GM12878 (cell line): ENCODE results near the gene LIN7B. TPM values are rescaled to one million over a fixed set of nuclear protein-coding genes. Genes with fewer than 3 reads are reported as not detected.

Experiments used
- ATAC-seq: fragments of 200-7000 bp; cut with Tn5 transposase; 3 replicates; pipeline ENCODE4 v1.9.1; 2020; ENCODE audit warnings: mild to moderate bottlenecking, moderate library complexity
- BruUV-seq: library from RNA; stranded (reverse); fragments of 400-500 nt; replicated peaks from 2 replicates; lab custom pipeline; 2021; lab: Mats Ljungman, UMichigan
- CTCF ChIA-PET: fragments of 300-600 bp; sonication (Branson Sonifier 250); formaldehyde crosslinking; extraction: SDS; loops from one replicate; lab custom pipeline; 2021; ENCODE audit warnings: inconsistent platforms; lab: Yijun Ruan, JAX
- POLR2A ChIA-PET: fragments of 350-600 bp; formaldehyde crosslinking; extraction: SDS; loops from one replicate; lab custom pipeline; 2021; ENCODE audit warnings: inconsistent platforms; lab: Charles Lee
- RAD21 ChIA-PET: fragments of 300-600 bp; sonication (Branson Sonifier 250); formaldehyde crosslinking; loops from one replicate; lab custom pipeline; 2023; ENCODE audit warnings: antibody characterized with exemption; ENCODE audit not compliant: unreplicated experiment; lab: Charles Lee
- SMC1A ChIA-PET: fragments of 300-600 bp; sonication (Branson Sonifier 250); formaldehyde crosslinking; loops from one replicate; lab custom pipeline; 2023; ENCODE audit not compliant: unreplicated experiment, uncharacterized antibody; lab: Charles Lee
- DNase-seq: peaks from one replicate; pipeline ENCODE4 v3.0.0-alpha.2; 2011; ENCODE audit warnings: low read depth, low spot score
- FAIRE-seq: peaks from 3 replicates; lab custom pipeline; 2011; peaks lifted over from hg19 to GRCh38; lab: Jason Lieb, UNC
- H2AFZ ChIP-seq: 2 replicates; pipeline ENCODE4 v1.6.0; 2011; ENCODE audit warnings: low read depth, low read length, control low read depth; ENCODE audit not compliant: control insufficient read depth
- H3K27ac ChIP-seq: 2 replicates; pipeline ENCODE4 v1.5.1; 2011; ENCODE audit warnings: control low read depth; ENCODE audit not compliant: control insufficient read depth, insufficient read depth
- H3K27me3 ChIP-seq, 2 experiments: replicated peaks in 1 of 2; 2 replicates each; pipeline versions ENCODE4 v1.6.0 to v1.6.1; 2011; ENCODE audit warnings: low read length in 1 of 2; ENCODE audit not compliant: control insufficient read depth in 2 of 2, insufficient read depth in 2 of 2
- H3K36me3 ChIP-seq, 2 experiments: 2 replicates each; pipeline ENCODE4 v1.5.1; 2011; ENCODE audit warnings: low read length in 1 of 2; ENCODE audit not compliant: control insufficient read depth in 2 of 2, insufficient read depth in 2 of 2
- H3K4me1 ChIP-seq: 2 replicates; pipeline ENCODE4 v1.6.1; 2011; ENCODE audit warnings: mild to moderate bottlenecking, low read length, moderate library complexity, mixed read lengths; ENCODE audit not compliant: control insufficient read depth, insufficient read depth
- H3K4me2 ChIP-seq: 2 replicates; pipeline ENCODE4 v1.6.0; 2011; ENCODE audit warnings: control low read depth; ENCODE audit not compliant: control insufficient read depth, insufficient read depth
- H3K4me3 ChIP-seq: fragments of 200-600 bp; sonication (generic); 2 replicates; pipeline ENCODE4 v1.5.1; 2016
- H3K79me2 ChIP-seq: 2 replicates; pipeline ENCODE4 v1.6.0; 2011; ENCODE audit warnings: low read length; ENCODE audit not compliant: control insufficient read depth, insufficient read depth
- H3K9ac ChIP-seq: 2 replicates; pipeline ENCODE4 v1.8.0; 2011; ENCODE audit warnings: low read length, control low read depth, mixed read lengths; ENCODE audit not compliant: control insufficient read depth, insufficient read depth
- H3K9me3 ChIP-seq: replicated peaks from 3 replicates; pipeline ENCODE4 v1.5.1; 2011; ENCODE audit warnings: mild to moderate bottlenecking, low read length; ENCODE audit not compliant: control insufficient read depth, insufficient read depth
- H4K20me1 ChIP-seq: 2 replicates; pipeline ENCODE4 v1.6.0; 2011; ENCODE audit not compliant: control insufficient read depth, insufficient read depth
- BHLHE40 ChIP-seq, 2 experiments: fragments of 450-650 bp in 1 of 2; IDR thresholded peaks; 2 replicates each; pipeline ENCODE4 v1.6.1; 2011 to 2017; ENCODE audit warnings: low read depth in 2 of 2, borderline replicate concordance in 1 of 2, improper control_type of control experiment in 1 of 2, low read length in 1 of 2, mild to moderate bottlenecking in 1 of 2
- CEBPB ChIP-seq, 2 experiments: fragments of 150-350 bp in 1 of 2; IDR thresholded peaks; 2 replicates each; pipeline ENCODE4 v1.6.1; 2012 to 2014; ENCODE audit warnings: low read depth in 2 of 2, low read length in 2 of 2, borderline replicate concordance in 1 of 2, inconsistent platforms in 1 of 2
- HCFC1 ChIP-seq: fragments of 150-350 bp; IDR thresholded peaks from 2 replicates; pipeline ENCODE4 v1.6.1; 2014; ENCODE audit warnings: low read length
- RB1 ChIP-seq: fragments of 450-650 bp; formaldehyde crosslinking; IDR thresholded peaks from 2 replicates; pipeline ENCODE4 v1.6.1; 2017; ENCODE audit warnings: mild to moderate bottlenecking, borderline replicate concordance
- RELA ChIP-seq: fragments of 450-650 bp; IDR thresholded peaks from 2 replicates; pipeline ENCODE4 v1.8.0; 2014; ENCODE audit warnings: borderline replicate concordance; ENCODE audit not compliant: partially characterized antibody
- TARDBP ChIP-seq: IDR thresholded peaks from 2 replicates; pipeline ENCODE4 v1.6.1; 2016; ENCODE audit warnings: borderline replicate concordance
- YY1 ChIP-seq: IDR thresholded peaks from 2 replicates; pipeline ENCODE4 v1.6.1; 2011; ENCODE audit warnings: low read depth, mild to moderate bottlenecking, low read length
- ZNF274 ChIP-seq: IDR thresholded peaks from one replicate; pipeline ENCODE4 v1.8.0; 2011; ENCODE audit not compliant: insufficient read length, insufficient read depth
- WGBS: methylation state at CpG from one replicate; pipeline ENCODE4 v1.1.6; 2016; ENCODE audit warnings: low lambda C conversion rate; ENCODE audit not compliant: insufficient replicate concordance, insufficient coverage; ENCODE audit errors: missing lambda C conversion rate; 5-methylcytosine and 5-hydroxymethylcytosine counted together
- in situ Hi-C: fragments of 300-500 bp; cut with MboI; formaldehyde crosslinking; loops from 9 replicates; pipeline ENCODE4 v1.14.3; 2018; ENCODE audit warnings: mixed read lengths
- intact Hi-C: fragments of 100-400 bp; cut with micrococcal nuclease; formaldehyde crosslinking; loops from one replicate; pipeline ENCODE4 v1.14.2; 2022; ENCODE audit not compliant: unreplicated experiment
- polyA plus RNA-seq, 11 experiments: library from polyadenylated mRNA; depleted of rRNA in 4 of 11; unstranded in 6 of 11; stranded (reverse) in 5 of 11; fragments of >200 nt; fragmentation: Nextera tagmentation in 4 of 11; fragmentation: Illumina TruSeq in 1 of 11; extraction: Ambion mirVana in 4 of 11; extraction: Trizol in 1 of 11; gene quantifications; 1 replicate in 1 of 11; 2 replicates in 10 of 11; pipeline versions ENCODE4 v1.2.1 to v1.2.3, GENCODE V29; 2011 to 2016; ENCODE audit warnings: inconsistent platforms in 2 of 11, missing spikeins in 2 of 11, low read depth in 1 of 11
- total RNA-seq, 4 experiments: library from RNA; depleted of rRNA in 3 of 4; stranded (reverse); fragments of >200 nt in 3 of 4; fragmentation: Illumina TruSeq in 1 of 4; extraction: Trizol in 1 of 4; gene quantifications; 2 replicates each; pipeline versions ENCODE4 v1.2.1 to v1.2.3, GENCODE V29; 2013 to 2021
- TF ChIP-seq, protein P1 (sequence below): fragments of 450-650 bp; IDR thresholded peaks from 2 replicates; pipeline ENCODE4 v1.6.1; 2017; ENCODE audit warnings: mild to moderate bottlenecking, low read depth, inconsistent platforms; ENCODE audit not compliant: poor library complexity, severe bottlenecking
- TF ChIP-seq, protein P2 (sequence below): fragments of 450-650 bp; IDR thresholded peaks from 2 replicates; pipeline ENCODE4 v1.6.1; 2017; ENCODE audit warnings: low read depth, mild to moderate bottlenecking, moderate library complexity

LIN7B gene
- total and polyA plus RNA-seq, 10 of the 15 experiments (the other 5 are each of a cell fraction or from before 2014, with no cell fraction given), result 0.15 to 3.5 (median 1.6) TPM; not detected in 2

DNA sequence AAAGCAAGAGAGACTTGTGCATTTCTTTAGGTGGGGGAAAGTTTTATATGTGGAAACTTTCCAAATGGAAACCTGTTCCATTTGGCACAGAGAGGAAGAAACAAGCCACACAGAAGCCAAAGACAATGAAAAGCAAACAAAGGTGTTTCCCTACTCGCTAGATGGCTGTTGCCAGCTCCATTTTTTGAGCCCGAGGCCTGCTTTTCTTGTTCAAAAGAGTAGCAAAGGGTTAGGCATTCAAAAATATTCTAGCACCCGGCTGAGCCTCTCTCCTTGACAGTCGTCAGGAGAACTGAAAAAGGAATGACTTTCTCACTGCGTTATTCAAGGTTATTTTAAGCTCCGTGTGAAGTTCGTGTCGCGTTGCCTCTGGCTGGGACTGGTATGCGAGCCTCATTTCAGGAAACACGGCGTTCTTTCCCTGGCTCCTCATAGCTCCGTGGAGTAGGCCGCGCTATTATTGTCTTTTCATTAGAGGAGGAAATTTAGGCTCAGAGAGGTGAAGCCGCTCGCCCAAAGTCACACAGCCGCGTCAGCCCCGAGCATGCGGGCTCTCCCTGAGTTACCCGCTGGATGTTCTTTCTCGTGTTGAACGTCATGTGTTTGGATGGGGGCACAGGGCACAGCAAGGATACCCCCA is 51.1 kb downstream of the LIN7B start:
- ChIA-PET CTCF (interaction anchor here (1.5 kb wide), 1 partner anchor 172 kb away, joined by 3 read pairs; the partner anchor contains the start of genes GYS1 and RUVBL2), SMC1A (no interaction called here), RAD21 (no interaction called here), POLR2A (no interaction called here)
- BruUV-seq, result no TSS peak
- Histone ChIP-seq H3K9me3 (no peaks in the 10 kb centered on the region), H3K4me3 (no peak overlapping the region), H3K27ac (no peak overlapping the region), H4K20me1 (no peaks in the 10 kb centered on the region), H3K4me2 (no peak overlapping the region), H2AFZ (no peak overlapping the region), H3K79me2 (no peaks in the 10 kb centered on the region), H3K4me1 (no peaks in the 10 kb centered on the region), H3K9ac (no peak overlapping the region), H3K27me3 (no peaks in the 10 kb centered on the region; a peak in 1 of 4 replicates), H3K36me3 (no peaks in the 10 kb centered on the region)
- no peak for FAIRE-seq
- DNase-seq, result no peak
- ATAC-seq, result no peak
- 67% methylated on average over 22 of the region's 24 CpGs for WGBS
- no peak for TF ChIP-seq RB1
- TF ChIP-seq CEBPB (IDR thresholded peaks at IDR 0.05; ENCODE audit: borderline replicate concordance in 1 of 2, low read depth in 2 of 2, low read length in 2 of 2), result no peak
- no peak for TF ChIP-seq BHLHE40 (IDR thresholded peaks at IDR 0.05; ENCODE audit: borderline replicate concordance in 1 of 2, low read depth in 2 of 2, low read length in 1 of 2)
- no peak for TF ChIP-seq RELA
- TF ChIP-seq, protein P1, sequence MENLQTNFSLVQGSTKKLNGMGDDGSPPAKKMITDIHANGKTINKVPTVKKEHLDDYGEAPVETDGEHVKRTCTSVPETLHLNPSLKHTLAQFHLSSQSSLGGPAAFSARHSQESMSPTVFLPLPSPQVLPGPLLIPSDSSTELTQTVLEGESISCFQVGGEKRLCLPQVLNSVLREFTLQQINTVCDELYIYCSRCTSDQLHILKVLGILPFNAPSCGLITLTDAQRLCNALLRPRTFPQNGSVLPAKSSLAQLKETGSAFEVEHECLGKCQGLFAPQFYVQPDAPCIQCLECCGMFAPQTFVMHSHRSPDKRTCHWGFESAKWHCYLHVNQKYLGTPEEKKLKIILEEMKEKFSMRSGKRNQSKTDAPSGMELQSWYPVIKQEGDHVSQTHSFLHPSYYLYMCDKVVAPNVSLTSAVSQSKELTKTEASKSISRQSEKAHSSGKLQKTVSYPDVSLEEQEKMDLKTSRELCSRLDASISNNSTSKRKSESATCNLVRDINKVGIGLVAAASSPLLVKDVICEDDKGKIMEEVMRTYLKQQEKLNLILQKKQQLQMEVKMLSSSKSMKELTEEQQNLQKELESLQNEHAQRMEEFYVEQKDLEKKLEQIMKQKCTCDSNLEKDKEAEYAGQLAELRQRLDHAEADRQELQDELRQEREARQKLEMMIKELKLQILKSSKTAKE, result no peak
- TF ChIP-seq ZNF274, result no peak
- no peak for TF ChIP-seq TARDBP
- TF ChIP-seq HCFC1, result no peak
- TF ChIP-seq YY1, result no peak
- TF ChIP-seq, protein P2, sequence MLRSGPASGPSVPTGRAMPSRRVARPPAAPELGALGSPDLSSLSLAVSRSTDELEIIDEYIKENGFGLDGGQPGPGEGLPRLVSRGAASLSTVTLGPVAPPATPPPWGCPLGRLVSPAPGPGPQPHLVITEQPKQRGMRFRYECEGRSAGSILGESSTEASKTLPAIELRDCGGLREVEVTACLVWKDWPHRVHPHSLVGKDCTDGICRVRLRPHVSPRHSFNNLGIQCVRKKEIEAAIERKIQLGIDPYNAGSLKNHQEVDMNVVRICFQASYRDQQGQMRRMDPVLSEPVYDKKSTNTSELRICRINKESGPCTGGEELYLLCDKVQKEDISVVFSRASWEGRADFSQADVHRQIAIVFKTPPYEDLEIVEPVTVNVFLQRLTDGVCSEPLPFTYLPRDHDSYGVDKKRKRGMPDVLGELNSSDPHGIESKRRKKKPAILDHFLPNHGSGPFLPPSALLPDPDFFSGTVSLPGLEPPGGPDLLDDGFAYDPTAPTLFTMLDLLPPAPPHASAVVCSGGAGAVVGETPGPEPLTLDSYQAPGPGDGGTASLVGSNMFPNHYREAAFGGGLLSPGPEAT, result no peak
- intact Hi-C loops (no loop called here), in situ Hi-C loops (no loop called here)
